ENCODE data around the gene EEF1AKMT2.

GRCh38 chr10:124725171-124725631 is 66.5 kb downstream of the EEF1AKMT2 start:
- TF ChIP-seq CTCF (conservative IDR thresholded peaks at IDR 0.05), result no peak
- no peak for TF ChIP-seq EZH2 (IDR thresholded peaks at IDR 0.05; ENCODE audit: low read depth)

All from PC-9 (cell line).